Prostate gland (tissue), 2 donors: ENCODE data around the gene IL17RC.

Experiments
- CTCF ChIP-seq, 4 experiments: fragments of 200-600 bp in 2 of 4; fragments of 450-650 bp in 2 of 4; sonication (generic) in 2 of 4; IDR thresholded peaks; 1 replicate in 3 of 4; 2 replicates in 1 of 4; pipeline ENCODE4 v1.5.1; 2016 to 2019; ENCODE audit warnings: antibody characterized with exemption in 4 of 4, mild to moderate bottlenecking in 2 of 4, moderate library complexity in 2 of 4
- POLR2AphosphoS5 ChIP-seq: sonication (generic); formaldehyde crosslinking; IDR thresholded peaks from one replicate; pipeline ENCODE4 v1.6.1; 2017; ENCODE audit warnings: antibody characterized with exemption

DNA sequence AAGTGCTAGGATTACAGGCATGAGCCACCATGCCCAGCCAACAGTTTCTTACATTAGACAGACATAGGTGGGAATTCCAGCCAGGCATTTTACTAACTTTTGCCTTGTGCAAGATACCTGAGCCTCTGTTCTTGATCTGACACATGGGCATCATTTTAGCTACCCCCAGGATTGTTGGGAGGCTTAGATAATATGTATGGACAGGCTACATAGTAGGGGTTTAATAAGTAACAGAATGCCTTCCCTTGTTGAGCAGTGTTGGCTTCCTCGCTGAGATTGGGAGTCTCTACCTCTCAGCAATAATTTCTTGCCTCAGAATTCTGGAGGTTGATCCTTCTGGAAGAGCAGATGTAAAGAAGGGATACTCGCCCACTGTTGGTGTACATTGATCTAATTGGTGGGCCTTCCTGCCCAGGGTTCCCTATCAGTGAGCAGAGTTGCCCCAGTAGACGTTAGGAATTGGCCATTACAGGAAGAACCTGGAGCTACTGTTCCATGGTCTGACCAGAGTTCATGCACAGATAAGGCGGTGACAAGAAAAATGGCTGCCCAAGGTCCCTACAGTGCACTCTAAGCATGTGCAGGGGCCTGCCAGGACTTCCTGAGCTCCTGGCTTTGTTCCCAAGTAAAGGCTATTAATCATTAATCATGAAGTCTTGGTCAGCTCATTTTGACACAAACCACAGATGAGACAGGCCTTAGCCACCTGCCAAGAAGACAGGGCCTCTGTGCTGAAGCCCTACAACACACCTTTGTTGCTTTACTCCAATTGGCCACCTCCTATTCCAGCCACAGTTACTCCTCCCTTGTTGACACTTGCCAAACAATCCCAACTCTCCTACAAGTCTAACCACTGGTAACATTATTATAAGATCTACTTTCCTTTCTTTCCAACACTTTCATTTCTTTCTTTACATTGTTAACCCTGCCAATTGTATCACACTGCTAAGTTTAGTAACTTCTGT lies 19.2 kb upstream of the IL17RC start:
- no peak for TF ChIP-seq CTCF (IDR thresholded peaks at IDR 0.05)
- TF ChIP-seq POLR2AphosphoS5: peak; percentile 89
